GM21786 (cell line): Measurements from ENCODE around the gene RASGEF1C.

ENCODE experiments used
- ATAC-seq: cut with Tn5 transposase; IDR thresholded peaks from one replicate; pipeline ENCODE4 v1.9.1; 2021; ENCODE audit not compliant: unreplicated experiment

The RASGEF1C gene

GRCh38 chr5:180180421-180180820 lies 28.6 kb downstream of the RASGEF1C start:
- ATAC-seq, result no peak

GRCh38 chr5:180179442-180180420 lies 29.3 kb downstream of the RASGEF1C start:
- no peak for ATAC-seq

DNA sequence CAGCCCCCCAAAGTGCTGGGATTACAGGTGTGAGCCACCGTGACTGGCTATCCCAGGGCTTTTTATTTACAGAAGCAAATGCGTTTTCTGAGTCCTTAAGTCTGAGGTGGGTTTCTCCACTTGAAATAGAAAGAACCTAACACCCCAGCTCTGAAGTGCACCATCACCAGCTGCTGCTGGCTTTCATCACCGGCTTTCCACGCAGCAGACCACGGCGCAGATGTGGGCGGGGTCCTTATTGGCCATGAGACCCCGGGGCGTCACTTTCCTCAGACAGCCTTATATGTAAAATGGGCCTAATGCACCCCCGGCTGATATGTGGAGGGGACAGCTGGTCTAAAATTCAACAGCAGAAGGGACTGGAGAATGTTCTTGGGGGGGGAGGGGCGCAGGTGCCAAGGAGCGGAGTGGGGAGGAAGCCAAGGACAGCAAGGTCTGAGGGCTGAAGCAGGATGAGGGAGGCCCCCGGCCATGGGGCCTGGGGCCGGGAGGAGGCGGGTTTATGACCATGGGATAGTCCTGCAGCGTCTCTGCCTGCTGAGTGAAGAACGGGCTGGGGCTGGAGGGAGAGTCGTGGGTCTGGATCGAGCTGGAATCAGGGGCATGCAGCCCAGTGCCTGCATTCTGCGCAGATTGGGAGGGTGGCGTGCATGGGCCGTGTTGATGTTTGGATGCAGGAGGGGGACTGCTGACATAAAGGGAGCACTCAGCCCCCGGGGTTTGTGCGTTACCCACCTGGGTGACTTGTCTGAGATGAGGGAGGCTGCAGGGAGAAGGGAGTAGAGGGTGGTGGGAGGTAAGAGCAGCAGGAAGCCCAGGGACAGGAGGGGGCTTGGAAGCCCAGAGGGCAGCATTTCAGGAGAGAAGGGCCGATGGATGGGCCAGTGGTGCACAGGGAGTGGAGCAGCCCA lies 30.2 kb downstream of the RASGEF1C start:
- ATAC-seq, result no peak

DNA sequence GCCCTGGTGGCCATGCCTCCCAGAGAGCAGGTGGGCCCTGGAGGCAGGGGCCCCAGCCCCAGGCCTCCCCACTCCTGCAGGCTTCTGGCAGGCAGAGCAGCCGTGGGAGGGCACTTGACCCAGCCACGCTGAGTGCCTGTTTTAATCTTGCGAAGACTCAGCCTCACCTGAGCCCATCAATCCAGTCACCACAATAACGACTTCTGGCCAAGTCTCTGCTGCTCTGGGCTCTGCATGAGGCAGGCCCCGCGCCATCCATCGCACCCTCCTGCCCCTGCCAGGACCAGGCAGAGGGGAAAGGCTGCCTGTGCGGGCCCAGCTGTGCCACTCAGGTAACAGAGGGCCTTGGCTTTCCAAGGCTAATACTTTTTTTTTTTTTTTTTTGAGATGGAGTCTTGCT lies 32.8 kb downstream of the RASGEF1C start:
- ATAC-seq, result no peak

DNA sequence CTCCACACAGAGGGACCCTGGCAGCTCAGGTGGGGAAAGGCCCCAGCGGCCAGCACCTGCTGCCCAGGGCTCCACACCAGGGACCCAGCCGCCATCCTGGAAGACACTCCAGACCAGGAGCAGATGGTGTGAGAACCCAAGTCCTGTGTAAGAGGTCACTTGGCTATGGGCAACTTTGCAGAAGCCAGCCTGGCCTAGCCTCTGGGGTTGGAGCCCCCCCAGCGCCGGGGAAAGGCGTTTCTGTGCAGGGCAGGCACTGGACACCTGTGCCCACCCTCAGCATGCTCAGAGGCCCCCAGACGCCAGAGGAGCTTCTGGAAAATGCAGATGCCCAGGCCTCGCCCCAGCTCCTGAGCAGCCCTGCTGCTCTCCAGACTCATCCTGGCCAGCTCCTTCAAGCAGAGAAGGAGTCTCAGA lies 34.0 kb downstream of the RASGEF1C start:
- no peak for ATAC-seq

- ATAC-seq, result no peak
Measured at GRCh38 chr5:180174587-180174972, 34.4 kb downstream of the RASGEF1C start.

GRCh38 chr5:180173875-180174586 lies 35.0 kb downstream of the RASGEF1C start:
- no peak for ATAC-seq

- no peak for ATAC-seq
Measured at GRCh38 chr5:180173198-180173544, 35.8 kb downstream of the RASGEF1C start.

DNA sequence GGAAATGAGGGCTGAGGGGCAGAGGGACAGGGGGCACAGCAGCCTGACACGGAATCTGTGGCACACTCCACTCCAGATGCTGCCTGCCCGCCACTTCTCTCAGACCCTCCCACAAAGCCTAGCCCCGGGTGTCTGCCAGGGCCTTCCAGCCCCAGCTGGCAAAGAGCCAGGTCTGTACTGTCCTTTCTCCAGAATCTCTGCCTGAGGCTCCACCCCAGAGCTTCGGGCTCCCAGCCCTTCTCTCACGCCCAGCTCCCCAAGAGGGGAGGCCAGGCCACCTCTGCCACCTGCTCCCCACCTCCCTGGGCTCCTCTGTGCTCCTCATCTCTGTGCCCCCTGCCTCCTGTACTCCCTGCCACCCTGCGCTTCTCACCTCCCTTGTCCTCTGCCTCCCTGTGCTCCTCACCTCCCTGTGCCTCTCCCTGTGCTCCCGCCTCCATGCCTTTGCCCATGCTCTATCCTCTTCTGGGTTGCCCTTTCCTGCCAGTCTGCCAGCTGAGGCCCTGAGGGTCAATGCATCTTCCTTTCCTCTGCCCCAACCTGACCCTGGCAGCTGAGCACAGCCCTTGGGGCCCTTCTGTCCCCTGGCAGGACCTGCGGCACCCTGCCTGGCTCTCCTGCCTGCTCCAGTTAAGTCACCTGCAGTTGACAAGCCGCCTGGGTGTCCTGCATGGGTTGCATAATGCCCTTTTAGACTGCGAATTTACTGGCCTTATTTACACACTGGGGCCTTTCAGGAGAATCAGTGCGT lies 36.4 kb downstream of the RASGEF1C start:
- ATAC-seq, result no peak

DNA sequence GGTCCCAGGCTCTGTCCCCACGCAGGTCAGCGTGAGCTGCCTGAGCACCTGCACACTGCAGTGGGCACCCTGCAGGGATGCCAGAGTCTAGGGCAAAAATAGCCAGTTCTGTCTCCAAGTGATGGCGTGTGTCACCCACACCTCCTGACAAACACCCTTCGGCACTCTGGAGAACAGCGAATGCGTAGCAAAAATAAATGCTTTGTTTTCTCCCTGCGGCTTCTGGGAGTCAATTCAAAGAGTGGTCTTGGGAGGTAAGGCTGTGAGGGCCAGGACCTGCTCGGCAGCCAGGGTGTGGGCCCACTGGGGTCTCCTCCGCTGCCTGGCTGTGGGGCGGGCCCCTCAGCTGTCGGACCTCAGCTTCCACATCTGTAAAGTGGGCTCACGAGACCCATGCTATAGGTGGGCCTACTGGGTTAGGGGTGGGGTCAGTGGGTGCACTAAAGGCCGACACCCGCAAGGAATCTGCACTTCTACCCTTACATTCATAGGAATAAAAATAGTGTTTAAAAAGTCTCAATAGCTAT lies 37.4 kb downstream of the RASGEF1C start:
- no peak for ATAC-seq

- ATAC-seq, result no peak
Measured at GRCh38 chr5:180170810-180171567, 38.0 kb downstream of the RASGEF1C start.

- no peak for ATAC-seq
Measured at GRCh38 chr5:180170106-180170809, 38.8 kb downstream of the RASGEF1C start.

- ATAC-seq, result no peak
Measured at GRCh38 chr5:180169248-180170105, 39.5 kb downstream of the RASGEF1C start.

- no peak for ATAC-seq
Measured at GRCh38 chr5:180168758-180169157, 40.3 kb downstream of the RASGEF1C start.

DNA sequence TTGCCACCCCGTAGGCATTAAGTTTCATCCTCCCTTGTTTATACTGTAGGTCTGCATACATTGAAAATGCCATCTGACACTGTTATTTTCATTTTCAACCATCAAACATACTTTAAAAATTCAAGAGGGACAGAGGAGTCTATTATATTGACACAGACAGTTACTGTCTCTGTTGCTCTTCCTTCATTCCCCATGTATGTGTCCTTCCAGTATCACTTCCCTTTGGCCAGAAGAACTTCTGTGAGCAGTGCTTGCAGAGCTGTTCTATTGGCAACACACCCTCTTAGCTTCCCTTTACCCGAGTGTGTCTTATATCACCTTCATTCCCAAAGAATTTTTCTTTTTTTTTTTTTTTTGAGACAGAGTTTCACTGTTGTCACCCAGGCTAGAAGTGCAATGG lies 42.8 kb downstream of the RASGEF1C start:
- ATAC-seq, result no peak

DNA sequence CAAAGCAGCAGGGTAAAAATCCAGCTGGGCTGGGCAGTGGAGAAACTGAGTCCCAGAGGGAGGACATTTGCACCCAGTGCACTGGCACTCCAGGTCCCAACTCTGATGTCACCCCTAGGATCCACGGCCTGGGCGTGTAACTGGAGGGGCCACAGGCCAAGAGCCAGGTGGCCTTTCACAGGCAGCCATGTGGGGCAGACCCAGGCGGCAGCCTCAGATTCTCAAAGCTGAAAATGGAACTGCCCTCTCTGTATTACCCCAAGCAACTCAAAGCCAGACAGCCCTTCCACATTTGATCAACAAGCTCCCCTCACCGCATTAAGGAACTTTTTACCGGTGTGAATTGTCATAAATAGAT lies 46.7 kb downstream of the RASGEF1C start:
- no peak for ATAC-seq

DNA sequence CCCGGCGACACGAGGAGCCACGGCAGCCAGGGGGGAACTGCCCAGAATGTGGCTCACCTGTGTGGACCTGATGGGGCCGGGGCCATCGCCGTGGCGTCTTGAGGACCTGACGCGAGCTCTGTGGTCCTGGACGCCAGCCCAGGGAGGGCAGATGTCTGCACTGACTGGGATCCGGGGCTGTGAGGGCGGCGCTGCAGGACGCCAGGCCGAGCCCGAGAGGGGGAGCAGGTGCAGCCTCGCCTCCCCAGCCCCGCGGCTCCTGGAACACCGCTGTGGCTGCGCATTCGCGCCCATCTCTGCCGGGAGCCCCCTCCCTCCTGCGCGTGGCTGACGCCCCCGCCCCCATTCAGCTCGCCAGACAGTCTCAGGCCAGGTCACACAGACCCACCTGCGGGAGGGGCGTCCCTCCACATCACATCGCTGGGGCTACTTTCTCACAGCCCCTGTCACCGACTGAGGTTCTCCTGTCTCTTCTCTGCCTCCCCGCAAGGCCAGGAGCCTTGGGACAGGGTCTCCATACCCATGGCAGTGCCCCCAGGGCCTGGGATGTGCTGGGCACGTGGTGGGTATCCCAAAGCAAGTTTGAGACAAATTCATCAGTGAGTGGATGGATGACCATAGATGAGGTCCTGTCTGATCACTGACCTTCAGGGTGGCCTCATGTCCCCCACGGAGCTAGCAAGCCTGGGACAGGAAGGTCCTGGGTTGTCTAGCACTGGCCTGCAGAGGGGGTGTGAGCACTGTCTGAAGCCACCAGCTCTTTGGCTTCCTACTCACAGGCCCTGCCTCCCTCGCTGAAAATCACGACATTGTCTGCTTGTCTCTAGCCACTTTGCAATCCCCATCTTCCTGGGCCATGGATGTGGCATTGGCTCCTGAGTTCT lies 47.3 kb downstream of the RASGEF1C start:
- ATAC-seq, result no peak
